ENCODE data around the gene USP37.
"Not testable (repeated sequence)": the region's sequence is repeated elsewhere in the genome, so short reads cannot be mapped to it uniquely, and the experiment has no call there.

USP37 gene

GRCh38 chr2:218568190-218569037 lies at the start of gene USP37, which contains the start of gene CNOT9:
Gene USP37 (minus strand): TSS chr2:218568351. CDS start chr2:218558653, 9,698 bp downstream.
Gene CNOT9 (plus strand): TSS chr2:218568839. CDS start chr2:218568955, 116 bp downstream.
- peak; percentile 100 for DNase-seq (ENCODE audit: low spot score)

GRCh38 chr2:218615868-218616315 lies 47.7 kb upstream of the USP37 start:
- no peak for DNase-seq (ENCODE audit: low spot score)

GRCh38 chr2:218607436-218608115 lies 39.4 kb upstream of the USP37 start, which contains the start of gene PLCD4:
Gene PLCD4 (plus strand): TSS chr2:218607899. CDS start chr2:218615740, 7,841 bp downstream.
- DNase-seq (ENCODE audit: low spot score), result no peak

GRCh38 chr2:218605432-218605831 lies 37.3 kb upstream of the USP37 start:
- DNase-seq (ENCODE audit: low spot score), result no peak

- DNase-seq (ENCODE audit: low spot score), result no peak
Observed at GRCh38 chr2:218585541-218585940, 17.4 kb upstream of the USP37 start.

- no peak for DNase-seq (ENCODE audit: low spot score)
Observed at GRCh38 chr2:218583983-218584850, 16.1 kb upstream of the USP37 start.

- peak; percentile 78 for DNase-seq (ENCODE audit: low spot score)
Observed at GRCh38 chr2:218582076-218582475, 13.9 kb upstream of the USP37 start.

- DNase-seq (ENCODE audit: low spot score), result no peak
Observed at GRCh38 chr2:218578272-218578877, 10.2 kb upstream of the USP37 start.

GRCh38 chr2:218577482-218578220 lies 9.5 kb upstream of the USP37 start:
- no peak for DNase-seq (ENCODE audit: low spot score)

- no peak for DNase-seq (ENCODE audit: low spot score)
Observed at GRCh38 chr2:218576854-218577253, 8.7 kb upstream of the USP37 start.

- DNase-seq (ENCODE audit: low spot score), result no peak
Observed at GRCh38 chr2:218570850-218571249, 2.7 kb upstream of the USP37 start.

GRCh38 chr2:218569661-218570500 lies 1.7 kb upstream of the USP37 start:
- peak; percentile 22 for DNase-seq (ENCODE audit: low spot score)

- peak; percentile 61 for DNase-seq (ENCODE audit: low spot score)
Observed at GRCh38 chr2:218569038-218569431, 884 bp upstream of the USP37 start.

- no peak for DNase-seq (ENCODE audit: low spot score)
Observed at GRCh38 chr2:218567797-218568189, 358 bp downstream of the USP37 start.

- DNase-seq (ENCODE audit: low spot score), result no peak
Observed at GRCh38 chr2:218566296-218566695, 1.9 kb downstream of the USP37 start.

GRCh38 chr2:218564056-218564455 lies 4.1 kb downstream of the USP37 start:
- no peak for DNase-seq (ENCODE audit: low spot score)

- DNase-seq (ENCODE audit: low spot score), result no peak
Observed at GRCh38 chr2:218558986-218559385, 9.2 kb downstream of the USP37 start.

GRCh38 chr2:218557941-218558340 lies 10.2 kb downstream of the USP37 start:
- DNase-seq (ENCODE audit: low spot score), result no peak

GRCh38 chr2:218555527-218555926 lies 12.6 kb downstream of the USP37 start:
- DNase-seq (ENCODE audit: low spot score), result no peak

GRCh38 chr2:218554225-218554624 lies 13.9 kb downstream of the USP37 start:
- not testable (repeated sequence) for DNase-seq (ENCODE audit: low spot score)

Data from activated CD4-positive, alpha-beta T cell treated with anti-CD3 and anti-CD28 coated beads, Interleukin-2, Interleukin-4, amounts not matched to agents 100 ng/mL and 50 ng/mL, durations not matched to agents 16 hours and 8 hours (primary cell).